Peyer's patch (tissue), 4 donors: Measurements from ENCODE around the gene SMLR1.

Experiments used
- POLR2A ChIP-seq, 2 donors: fragments of 450-650 bp; IDR thresholded peaks; one replicate each; pipeline ENCODE4 v1.5.1; 2017; ENCODE audit warnings: antibody characterized with exemption in 2 of 2, mild to moderate bottlenecking in 2 of 2, moderate library complexity in 2 of 2
- TF ChIP-seq, protein P1 (sequence below), 6 experiments: fragments of 450-650 bp in 4 of 6; fragments of 200-600 bp in 2 of 6; sonication (generic) in 1 of 6; IDR thresholded peaks; one replicate each; pipeline ENCODE4 v1.5.1; 2017 to 2019; ENCODE audit warnings: antibody characterized with exemption in 6 of 6, mild to moderate bottlenecking in 3 of 6, moderate library complexity in 1 of 6

DNA sequence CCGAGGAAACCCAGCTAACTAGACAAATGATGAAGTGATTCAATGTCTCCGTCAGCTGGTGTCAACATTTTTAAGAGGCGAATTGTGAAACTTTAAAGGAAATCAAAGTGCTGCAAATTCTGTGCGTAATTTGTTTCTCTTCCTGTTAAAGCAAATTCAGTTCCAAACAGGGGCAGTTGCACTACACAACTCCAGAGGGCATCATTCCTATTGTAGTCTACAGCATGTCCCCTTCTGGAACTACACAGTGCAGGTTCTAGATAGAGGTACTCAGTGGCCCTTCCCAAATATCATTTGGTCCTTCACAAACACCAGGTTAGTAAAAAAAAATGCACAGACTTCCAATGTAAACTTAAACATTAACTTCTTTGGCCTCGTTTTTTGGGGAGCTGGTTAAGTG lies 38.3 kb upstream of the SMLR1 start:
- TF ChIP-seq, protein P1, sequence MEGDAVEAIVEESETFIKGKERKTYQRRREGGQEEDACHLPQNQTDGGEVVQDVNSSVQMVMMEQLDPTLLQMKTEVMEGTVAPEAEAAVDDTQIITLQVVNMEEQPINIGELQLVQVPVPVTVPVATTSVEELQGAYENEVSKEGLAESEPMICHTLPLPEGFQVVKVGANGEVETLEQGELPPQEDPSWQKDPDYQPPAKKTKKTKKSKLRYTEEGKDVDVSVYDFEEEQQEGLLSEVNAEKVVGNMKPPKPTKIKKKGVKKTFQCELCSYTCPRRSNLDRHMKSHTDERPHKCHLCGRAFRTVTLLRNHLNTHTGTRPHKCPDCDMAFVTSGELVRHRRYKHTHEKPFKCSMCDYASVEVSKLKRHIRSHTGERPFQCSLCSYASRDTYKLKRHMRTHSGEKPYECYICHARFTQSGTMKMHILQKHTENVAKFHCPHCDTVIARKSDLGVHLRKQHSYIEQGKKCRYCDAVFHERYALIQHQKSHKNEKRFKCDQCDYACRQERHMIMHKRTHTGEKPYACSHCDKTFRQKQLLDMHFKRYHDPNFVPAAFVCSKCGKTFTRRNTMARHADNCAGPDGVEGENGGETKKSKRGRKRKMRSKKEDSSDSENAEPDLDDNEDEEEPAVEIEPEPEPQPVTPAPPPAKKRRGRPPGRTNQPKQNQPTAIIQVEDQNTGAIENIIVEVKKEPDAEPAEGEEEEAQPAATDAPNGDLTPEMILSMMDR (IDR thresholded peaks at IDR 0.05), result no peak
- TF ChIP-seq POLR2A (IDR thresholded peaks at IDR 0.05), result no peak
